Measurements from ENCODE around the gene EPHB1. TPM values are rescaled to one million over a fixed set of nuclear protein-coding genes. Genes with fewer than 3 reads are reported as not detected.

The EPHB1 gene
- total RNA-seq, 4 donors from 2014 or later: 0.82 to 2.2 (median 1.2) TPM

DNA sequence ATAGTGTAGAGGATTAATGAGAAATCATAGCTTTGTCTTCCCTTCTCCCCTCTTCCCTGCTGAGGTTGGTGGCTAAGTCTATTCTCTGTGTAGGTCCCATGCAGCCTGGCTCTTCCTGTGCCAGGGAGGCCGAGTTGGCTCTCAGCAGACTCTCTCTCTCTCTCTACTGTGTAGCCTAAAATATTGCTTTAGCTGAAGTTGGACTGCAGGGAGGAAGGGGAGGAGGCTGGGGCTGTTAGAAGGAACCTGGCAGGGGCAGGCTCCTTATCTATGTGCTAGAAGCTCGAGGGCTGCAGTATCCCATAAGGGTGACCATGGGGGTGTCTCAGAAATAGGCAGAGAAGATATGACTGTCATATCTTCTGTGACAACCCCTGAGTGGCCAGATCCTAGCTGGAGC is 160.8 kb downstream of the EPHB1 start:
- Histone ChIP-seq H3K4me3 (no peak overlapping the region), H3K27me3 (no peaks in the 10 kb centered on the region), H3K4me1 (no peaks in the 10 kb centered on the region), H3K36me3 (no peaks in the 10 kb centered on the region), H3K9me3 (no peaks in the 10 kb centered on the region), H3K27ac (no peak overlapping the region)
- 60% methylated on average over 2 of the region's 2 CpGs; no CpG with 5 or more reads in 1 of the 2 donors for WGBS, 2 donors (ENCODE audit: low coverage in 1 of 2)
- in situ Hi-C loops (cut with MboI; ENCODE audit: low pct_ligation_motif_present in 1 of 4, low pct_unique_long_range_greater_than_20kb in 1 of 4, low sequenced_read_pairs in 3 of 4): no loop called here
- no peak for TF ChIP-seq POLR2AphosphoS5 (IDR thresholded peaks at IDR 0.05)
- no peak for TF ChIP-seq EP300 (IDR thresholded peaks at IDR 0.05; ENCODE audit: low read depth)
- no peak for TF ChIP-seq POLR2A (IDR thresholded peaks at IDR 0.05)
- TF ChIP-seq, protein P1, sequence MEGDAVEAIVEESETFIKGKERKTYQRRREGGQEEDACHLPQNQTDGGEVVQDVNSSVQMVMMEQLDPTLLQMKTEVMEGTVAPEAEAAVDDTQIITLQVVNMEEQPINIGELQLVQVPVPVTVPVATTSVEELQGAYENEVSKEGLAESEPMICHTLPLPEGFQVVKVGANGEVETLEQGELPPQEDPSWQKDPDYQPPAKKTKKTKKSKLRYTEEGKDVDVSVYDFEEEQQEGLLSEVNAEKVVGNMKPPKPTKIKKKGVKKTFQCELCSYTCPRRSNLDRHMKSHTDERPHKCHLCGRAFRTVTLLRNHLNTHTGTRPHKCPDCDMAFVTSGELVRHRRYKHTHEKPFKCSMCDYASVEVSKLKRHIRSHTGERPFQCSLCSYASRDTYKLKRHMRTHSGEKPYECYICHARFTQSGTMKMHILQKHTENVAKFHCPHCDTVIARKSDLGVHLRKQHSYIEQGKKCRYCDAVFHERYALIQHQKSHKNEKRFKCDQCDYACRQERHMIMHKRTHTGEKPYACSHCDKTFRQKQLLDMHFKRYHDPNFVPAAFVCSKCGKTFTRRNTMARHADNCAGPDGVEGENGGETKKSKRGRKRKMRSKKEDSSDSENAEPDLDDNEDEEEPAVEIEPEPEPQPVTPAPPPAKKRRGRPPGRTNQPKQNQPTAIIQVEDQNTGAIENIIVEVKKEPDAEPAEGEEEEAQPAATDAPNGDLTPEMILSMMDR (IDR thresholded peaks at IDR 0.05): no peak
- no peak for DNase-seq
- intact Hi-C loops (cut with DNase I; ENCODE audit: low total_unique reads): no loop called here

DNA sequence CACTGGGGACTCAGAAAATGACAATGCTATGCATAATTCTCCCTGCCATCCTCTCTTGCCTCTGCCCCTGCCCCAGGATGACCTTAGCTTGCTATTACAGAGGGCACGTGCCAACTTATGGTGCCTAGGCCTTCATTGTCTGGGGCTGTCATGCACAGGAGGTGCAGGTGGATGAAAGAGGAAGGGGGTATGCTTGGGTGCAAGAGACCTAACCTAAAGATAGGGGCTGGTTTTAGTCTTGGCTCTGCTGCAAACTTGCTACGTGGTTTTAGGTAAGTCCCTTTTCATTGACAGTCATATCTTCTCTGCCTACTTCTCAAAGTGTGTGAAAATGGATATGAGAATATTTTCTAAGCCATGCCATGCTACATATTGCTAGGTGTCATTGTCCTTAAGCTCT is 161.3 kb downstream of the EPHB1 start:
- Histone ChIP-seq H3K4me1 (no peaks in the 10 kb centered on the region), H3K36me3 (no peaks in the 10 kb centered on the region), H3K4me3 (no peak overlapping the region), H3K27me3 (no peaks in the 10 kb centered on the region), H3K27ac (no peak overlapping the region), H3K9me3 (no peaks in the 10 kb centered on the region)
- intact Hi-C loops (cut with DNase I; ENCODE audit: low total_unique reads) (no loop called here), in situ Hi-C loops (cut with MboI; ENCODE audit: low pct_ligation_motif_present in 1 of 4, low pct_unique_long_range_greater_than_20kb in 1 of 4, low sequenced_read_pairs in 3 of 4) (no loop called here)
- 62 to 75% methylated on average over 1 to 2 of the region's 2 CpGs for WGBS, 2 donors (ENCODE audit: low coverage in 1 of 2)
- no peak for DNase-seq
- TF ChIP-seq POLR2AphosphoS5 (IDR thresholded peaks at IDR 0.05) (no peak), EP300 (IDR thresholded peaks at IDR 0.05; ENCODE audit: low read depth) (no peak), POLR2A (IDR thresholded peaks at IDR 0.05) (no peak)
- TF ChIP-seq, protein P1 (IDR thresholded peaks at IDR 0.05): no peak

DNA sequence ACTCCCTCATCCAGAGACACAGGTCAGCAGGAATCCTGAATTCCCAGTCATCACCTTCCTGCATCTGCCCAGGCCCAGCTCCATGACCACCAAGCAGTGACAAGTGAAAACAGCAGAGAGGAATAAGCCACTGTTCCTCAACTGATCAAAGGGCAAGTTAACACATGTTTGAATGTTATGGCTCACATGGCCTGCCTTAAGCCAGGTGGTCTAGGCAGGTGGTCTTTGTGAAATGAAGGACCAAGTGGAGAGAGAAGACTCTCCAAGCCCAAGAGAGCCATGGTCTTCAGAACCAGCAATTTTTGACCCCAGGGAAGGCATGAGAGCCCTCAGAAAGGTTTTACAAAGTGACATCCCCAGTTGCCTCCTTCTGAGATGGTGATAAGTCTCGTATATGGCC is 161.8 kb downstream of the EPHB1 start:
- H3K4me1 ChIP-seq: no peaks in the 10 kb centered on the region
- intact Hi-C loops (cut with DNase I; ENCODE audit: low total_unique reads) (no loop called here), in situ Hi-C loops (cut with MboI; ENCODE audit: low pct_ligation_motif_present in 1 of 4, low pct_unique_long_range_greater_than_20kb in 1 of 4, low sequenced_read_pairs in 3 of 4) (no loop called here)
- no peaks in the 10 kb centered on the region for H3K36me3 ChIP-seq
- H3K4me3 ChIP-seq: no peak overlapping the region
- no peaks in the 10 kb centered on the region for H3K27me3 ChIP-seq
- 78% methylated on average over 1 of the region's 1 CpG; no CpG with 5 or more reads in 1 of the 2 donors for WGBS, 2 donors (ENCODE audit: low coverage in 1 of 2)
- H3K9me3 ChIP-seq: no peaks in the 10 kb centered on the region
- TF ChIP-seq, protein P1 (IDR thresholded peaks at IDR 0.05): no peak
- no peak for TF ChIP-seq EP300 (IDR thresholded peaks at IDR 0.05; ENCODE audit: low read depth)
- no peak for TF ChIP-seq POLR2A (IDR thresholded peaks at IDR 0.05)
- no peak for TF ChIP-seq POLR2AphosphoS5 (IDR thresholded peaks at IDR 0.05)
- H3K27ac ChIP-seq: no peak overlapping the region
- no peak for DNase-seq

GRCh38 chr3:134959516-134959915 is 164.5 kb downstream of the EPHB1 start:
- no peak overlapping the region for H3K27ac ChIP-seq
- H3K9me3 ChIP-seq: no peaks in the 10 kb centered on the region
- no peak for TF ChIP-seq POLR2AphosphoS5 (IDR thresholded peaks at IDR 0.05)
- TF ChIP-seq EP300 (IDR thresholded peaks at IDR 0.05; ENCODE audit: low read depth): no peak
- TF ChIP-seq, protein P1 (IDR thresholded peaks at IDR 0.05): no peak
- no peak for TF ChIP-seq POLR2A (IDR thresholded peaks at IDR 0.05)
- H3K4me1 ChIP-seq: no peaks in the 10 kb centered on the region
- intact Hi-C loops (cut with DNase I; ENCODE audit: low total_unique reads) (no loop called here), in situ Hi-C loops (cut with MboI; ENCODE audit: low pct_ligation_motif_present in 1 of 4, low pct_unique_long_range_greater_than_20kb in 1 of 4, low sequenced_read_pairs in 3 of 4) (no loop called here)
- H3K27me3 ChIP-seq: no peaks in the 10 kb centered on the region
- DNase-seq: no peak
- H3K4me3 ChIP-seq: no peak overlapping the region
- H3K36me3 ChIP-seq: no peaks in the 10 kb centered on the region

Data from transverse colon (tissue), 4 donors.